Esophagus squamous epithelium (tissue), 5 donors: ENCODE measurements around the gene MAPK12. TPM values are rescaled to one million over a fixed set of nuclear protein-coding genes. Genes with fewer than 3 reads are reported as not detected.

Source experiments
- DNase-seq: peaks from one replicate; lab custom pipeline; 2025; lab: John Stamatoyannopoulos, UW
- H3K27ac ChIP-seq, 4 donors: fragments of 200-600 bp; sonication (generic); one replicate each; pipeline ENCODE4 v1.5.1; 2016 to 2019; ENCODE audit warnings: mild to moderate bottlenecking in 1 of 4
- H3K27me3 ChIP-seq, 4 donors: fragments of 200-600 bp; sonication (generic); 1 replicate in 3 of 4; 2 replicates in 1 of 4; pipeline versions ENCODE4 v1.5.1 to v1.6.0; 2017 to 2021; ENCODE audit warnings: antibody characterized with exemption in 1 of 4
- H3K36me3 ChIP-seq, 3 donors: fragments of 200-600 bp; sonication (generic); one replicate each; pipeline ENCODE4 v1.5.1; 2016 to 2019
- H3K4me1 ChIP-seq, 3 donors: fragments of 200-600 bp; sonication (generic); one replicate each; pipeline ENCODE4 v1.5.1; 2017 to 2019
- H3K4me3 ChIP-seq, 4 donors: fragments of 200-600 bp; sonication (generic); 1 replicate in 3 of 4; 2 replicates in 1 of 4; pipeline ENCODE4 v1.5.1; 2016 to 2019; ENCODE audit warnings: mild to moderate bottlenecking in 2 of 4, moderate library complexity in 1 of 4
- H3K9me3 ChIP-seq, 3 donors: fragments of 200-600 bp; sonication (generic); one replicate each; pipeline ENCODE4 v1.5.1; 2016 to 2019
- CTCF ChIP-seq, 6 experiments: fragments of 450-650 bp in 4 of 6; fragments of 200-600 bp in 2 of 6; sonication (generic) in 2 of 6; IDR thresholded peaks; one replicate each; pipeline ENCODE4 v1.5.1; 2016 to 2019; ENCODE audit warnings: antibody characterized with exemption in 6 of 6, mild to moderate bottlenecking in 4 of 6, moderate library complexity in 4 of 6
- POLR2A ChIP-seq, 4 donors: fragments of 450-650 bp; IDR thresholded peaks; one replicate each; pipeline ENCODE4 v1.6.1; 2017; ENCODE audit warnings: antibody characterized with exemption in 4 of 4, mild to moderate bottlenecking in 4 of 4, moderate library complexity in 3 of 4
- WGBS, 2 donors: methylation state at CpG; one replicate each; pipeline ENCODE4 v1.1.5; 2018; 5-methylcytosine and 5-hydroxymethylcytosine counted together
- intact Hi-C: fragments of 100-400 bp; cut with DNase I; formaldehyde crosslinking; loops from one replicate; pipeline ENCODE4 v1.15.0; 2022
- total RNA-seq, 4 donors: library from RNA; depleted of rRNA; stranded (reverse); fragments of >200 nt; gene quantifications; one replicate each; pipeline ENCODE4 v1.1.0, GENCODE V29; 2016
- donor health status: DM: yes; HTN: yes; CAD: no.

Gene MAPK12
- total RNA-seq, 4 donors from 2014 or later, result 0.19 to 6.9 (median 2.3) TPM

GRCh38 chr22:50249341-50250248, 11.9 kb downstream of the MAPK12 start:
- DNase-seq, result no peak
- no peaks in the 10 kb centered on the region for H3K27me3 ChIP-seq
- TF ChIP-seq CTCF (IDR thresholded peaks at IDR 0.05) (no peak), POLR2A (IDR thresholded peaks at IDR 0.05) (no peak)
- WGBS, 2 donors, result 64% methylated on average over 2 of the region's 32 CpGs; no CpG with 5 or more reads in 1 of the 2 donors
- H3K4me3 ChIP-seq, result peak overlapping the region in 3 of 4 donors; percentile 66 to 80 (median 79)
- H3K36me3 ChIP-seq, result peaks cover 0 to 25% (median 8%) of the 10 kb centered on the region in 3 donors
- intact Hi-C loops, result loop anchor here (5.0 kb wide), 1 partner anchor 93 kb away; the partner anchor contains the start of gene PPP6R2
- H3K4me1 ChIP-seq, result peaks cover 31 to 75% (median 35%) of the 10 kb centered on the region in 3 donors
- no peak overlapping the region for H3K27ac ChIP-seq
- H3K9me3 ChIP-seq, result no peaks in the 10 kb centered on the region

GRCh38 chr22:50248196-50249081, 13.0 kb downstream of the MAPK12 start:
- Histone ChIP-seq H3K4me1 (peaks cover 37 to 84% (median 40%) of the 10 kb centered on the region in 3 donors), H3K27me3 (no peaks in the 10 kb centered on the region), H3K36me3 (peaks cover 0 to 25% (median 8%) of the 10 kb centered on the region in 3 donors), H3K9me3 (no peaks in the 10 kb centered on the region), H3K4me3 (no peak overlapping the region), H3K27ac (no peak overlapping the region)
- 60 to 75% methylated on average over 1 to 11 of the region's 29 CpGs for WGBS, 2 donors
- intact Hi-C loops, result loop anchor here (5.0 kb wide), 1 partner anchor 94 kb away; the partner anchor contains the start of gene PPP6R2
- no peak for TF ChIP-seq POLR2A (IDR thresholded peaks at IDR 0.05)
- TF ChIP-seq CTCF (IDR thresholded peaks at IDR 0.05), result no peak
- no peak for DNase-seq

GRCh38 chr22:50247748-50248147, 13.7 kb downstream of the MAPK12 start:
- TF ChIP-seq POLR2A (IDR thresholded peaks at IDR 0.05), result no peak
- no peak for TF ChIP-seq CTCF (IDR thresholded peaks at IDR 0.05)
- Histone ChIP-seq H3K27ac (peak overlapping the region in 1 of 4 donors; percentile 46), H3K9me3 (no peaks in the 10 kb centered on the region), H3K27me3 (no peaks in the 10 kb centered on the region), H3K36me3 (peaks cover 0 to 25% (median 8%) of the 10 kb centered on the region in 3 donors), H3K4me1 (peaks cover 41 to 91% (median 47%) of the 10 kb centered on the region in 3 donors), H3K4me3 (no peak overlapping the region)
- DNase-seq, result no peak
- intact Hi-C loops, result loop anchor here (5.0 kb wide), 1 partner anchor 95 kb away; the partner anchor contains the start of gene PPP6R2
- 29 to 53% methylated on average over 7 to 14 of the region's 16 CpGs for WGBS, 2 donors

- Histone ChIP-seq H3K27me3 (no peaks in the 10 kb centered on the region), H3K27ac (peak overlapping the region; percentile 22 to 98 (median 92)), H3K4me1 (peaks cover 41 to 93% (median 56%) of the 10 kb centered on the region in 3 donors), H3K36me3 (peaks cover 0 to 25% (median 8%) of the 10 kb centered on the region in 3 donors), H3K9me3 (no peaks in the 10 kb centered on the region), H3K4me3 (no peak overlapping the region)
- WGBS, 2 donors, result 87 to 91% methylated on average over 4 to 8 of the region's 20 CpGs
- no peak for DNase-seq
- intact Hi-C loops, result loop anchor here (5.0 kb wide), 1 partner anchor 96 kb away; the partner anchor contains the start of gene PPP6R2
- TF ChIP-seq POLR2A (IDR thresholded peaks at IDR 0.05), result no peak
- peak in 2 of 6 experiments; percentile 21 to 40 for TF ChIP-seq CTCF (IDR thresholded peaks at IDR 0.05)
Measured at GRCh38 chr22:50246242-50247175, 15.0 kb downstream of the MAPK12 start.
